NCI-H2029 (cell line): ENCODE measurements around the gene ABCC5.

Source experiments
- DNase-seq: peaks from one replicate; lab custom pipeline; 2025; lab: John Stamatoyannopoulos, UW

ABCC5 gene

DNA sequence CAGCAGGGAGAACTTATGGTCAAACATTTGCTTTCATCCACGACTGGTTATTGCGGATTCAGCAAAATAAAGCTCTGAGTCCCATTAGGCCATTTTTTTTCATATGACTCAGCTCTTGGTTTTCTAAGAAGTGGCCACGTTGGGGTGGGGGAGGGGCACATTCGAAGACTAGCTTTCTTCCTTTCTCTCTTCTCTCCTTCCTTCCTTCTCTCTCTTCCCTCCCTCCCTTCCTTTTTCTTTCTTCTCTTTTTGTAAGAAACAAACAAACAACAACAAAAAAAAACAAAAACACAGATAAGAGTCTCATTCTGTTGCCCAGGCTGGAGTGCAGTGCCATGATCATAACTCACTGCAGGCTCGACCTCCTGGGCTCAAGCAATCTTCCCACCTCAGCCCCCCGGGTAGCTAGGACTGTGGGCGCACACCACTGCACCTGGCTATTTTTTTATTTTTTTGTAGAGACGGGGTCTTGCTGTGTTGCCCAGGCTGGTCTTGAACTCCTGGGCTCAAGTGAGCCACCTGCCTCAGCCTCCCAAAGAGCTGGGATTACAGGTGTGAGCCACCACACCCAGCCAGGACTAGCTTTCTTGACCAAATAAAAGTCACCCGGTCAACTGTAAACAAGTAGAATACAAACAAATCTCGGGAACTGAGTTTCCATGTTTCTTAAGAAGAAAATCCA is 41.6 kb downstream of the ABCC5 start:
- DNase-seq = no peak

DNA sequence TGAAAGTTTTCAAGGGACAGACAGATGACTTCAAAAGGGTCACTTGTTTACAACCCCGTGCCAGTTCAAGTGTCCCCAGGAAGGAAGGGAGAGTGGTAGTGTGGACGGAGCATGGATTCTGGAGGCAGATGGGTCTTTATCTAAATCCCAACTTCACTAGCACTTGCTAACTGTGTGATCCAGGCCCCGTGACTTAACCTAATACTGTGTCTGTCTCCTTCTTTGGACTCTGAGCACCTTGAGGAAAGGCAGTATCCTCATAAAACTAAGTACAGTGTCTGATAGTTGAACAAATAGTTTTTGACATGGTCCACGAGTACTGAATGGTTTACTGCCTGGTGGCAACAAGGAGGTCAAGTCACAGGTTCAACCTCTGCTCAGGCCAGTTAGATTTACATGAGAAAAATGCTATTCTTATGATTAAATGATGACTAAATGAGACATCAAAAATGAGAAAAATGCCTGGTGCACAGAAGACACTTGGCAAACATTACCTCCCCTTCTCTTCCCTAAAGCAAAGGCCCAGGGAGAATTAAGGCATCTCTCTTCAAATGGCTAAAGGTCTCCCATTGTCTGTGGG is 48.9 kb downstream of the ABCC5 start:
- DNase-seq = no peak

DNA sequence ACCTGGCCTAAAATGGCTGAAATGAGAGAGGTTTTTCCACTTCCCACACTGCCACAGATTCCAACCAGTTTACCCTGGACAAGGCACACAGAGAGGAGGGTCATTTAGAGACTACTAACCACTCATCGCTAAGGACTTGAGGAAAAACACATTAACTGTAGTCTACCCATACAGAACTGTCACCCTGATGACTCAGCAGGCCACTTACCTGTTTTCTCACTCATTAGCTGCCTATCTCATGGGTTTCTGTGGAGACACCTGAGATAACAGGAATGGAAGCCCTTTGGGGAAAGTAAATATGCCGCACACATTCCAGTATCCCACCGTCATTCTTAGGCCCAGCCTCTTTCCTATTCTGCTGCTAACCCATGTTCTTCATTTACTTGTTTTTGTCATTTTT is 50.0 kb downstream of the ABCC5 start:
- DNase-seq = no peak

GRCh38 chr3:183966361-183966791 is 51.3 kb downstream of the ABCC5 start:
- DNase-seq = no peak

GRCh38 chr3:183962807-183963206 is 54.9 kb downstream of the ABCC5 start:
- no peak for DNase-seq

GRCh38 chr3:183959214-183959613 is 58.5 kb downstream of the ABCC5 start:
- no peak for DNase-seq

DNA sequence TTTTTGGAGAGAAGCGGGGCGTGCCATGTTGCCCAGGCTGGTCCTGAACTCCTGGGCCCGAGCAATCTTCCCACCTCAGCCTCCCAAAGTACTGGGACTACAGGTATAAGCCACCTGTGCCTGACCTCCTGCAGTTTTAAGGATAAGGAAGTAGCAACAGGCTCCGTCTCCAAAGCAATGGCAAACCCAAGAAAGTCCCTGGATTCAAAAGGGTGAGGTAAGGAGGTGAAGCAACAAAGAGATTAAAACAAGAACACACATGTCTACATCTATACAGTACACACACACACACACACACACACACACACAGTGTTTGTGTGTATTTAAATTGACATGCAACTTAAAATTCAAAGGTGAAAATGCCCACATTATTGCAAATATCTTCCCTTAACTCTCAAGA is 58.9 kb downstream of the ABCC5 start:
- DNase-seq = no peak

GRCh38 chr3:183958226-183958625 is 59.5 kb downstream of the ABCC5 start:
- no peak for DNase-seq

GRCh38 chr3:183954875-183955274 is 62.8 kb downstream of the ABCC5 start:
- DNase-seq = no peak

GRCh38 chr3:183953471-183954070 is 64.1 kb downstream of the ABCC5 start:
- no peak for DNase-seq

GRCh38 chr3:183951459-183951858 is 66.2 kb downstream of the ABCC5 start:
- DNase-seq = no peak

- no peak for DNase-seq
These were observed 68.0 kb downstream of the ABCC5 start for GRCh38 chr3:183949690-183950089.

GRCh38 chr3:183946037-183946436 is 71.6 kb downstream of the ABCC5 start:
- DNase-seq = no peak

GRCh38 chr3:183944775-183945174 is 72.9 kb downstream of the ABCC5 start:
- DNase-seq = no peak

DNA sequence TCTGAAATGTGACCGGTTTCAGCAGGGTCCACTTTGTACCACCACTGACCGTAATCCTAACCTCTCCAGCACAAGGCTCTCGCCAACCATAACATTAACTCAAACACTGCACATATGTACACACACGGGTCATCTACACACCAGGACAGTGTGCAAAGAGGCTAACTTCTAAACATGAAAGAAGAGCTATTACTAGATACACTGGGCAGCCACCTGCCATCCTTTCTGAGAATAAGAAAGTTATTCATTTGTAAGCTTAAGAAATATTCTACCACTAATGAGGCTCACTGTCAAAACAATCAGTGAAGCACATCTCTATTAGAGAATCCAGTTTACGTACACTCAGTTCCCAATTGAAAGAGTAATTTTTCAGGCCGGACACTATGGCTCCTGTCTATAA is 73.9 kb downstream of the ABCC5 start:
- DNase-seq = no peak

GRCh38 chr3:183941216-183941615 is 76.5 kb downstream of the ABCC5 start:
- DNase-seq = no peak

- no peak for DNase-seq
These were observed 79.9 kb downstream of the ABCC5 start for GRCh38 chr3:183937601-183938286.

DNA sequence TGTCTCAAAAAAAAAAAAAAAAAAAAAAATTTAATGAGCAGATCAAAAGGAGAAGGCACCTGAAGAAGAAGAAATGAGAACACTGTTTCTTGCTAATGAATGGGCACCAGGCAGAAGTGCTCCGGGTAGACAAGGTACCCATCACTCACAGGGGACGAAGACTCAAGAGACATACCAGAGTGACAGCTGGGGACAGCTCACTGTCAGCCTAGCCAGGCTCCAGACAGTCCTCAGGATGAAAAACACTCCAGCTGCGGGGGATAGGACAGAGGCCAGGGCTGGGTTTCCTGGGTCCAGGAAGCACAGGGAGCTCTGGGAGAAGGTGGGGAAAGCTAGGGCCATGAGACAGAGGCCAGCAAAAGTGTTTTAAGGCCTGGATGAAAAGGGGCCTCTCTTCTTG is 84.5 kb downstream of the ABCC5 start:
- DNase-seq = no peak

DNA sequence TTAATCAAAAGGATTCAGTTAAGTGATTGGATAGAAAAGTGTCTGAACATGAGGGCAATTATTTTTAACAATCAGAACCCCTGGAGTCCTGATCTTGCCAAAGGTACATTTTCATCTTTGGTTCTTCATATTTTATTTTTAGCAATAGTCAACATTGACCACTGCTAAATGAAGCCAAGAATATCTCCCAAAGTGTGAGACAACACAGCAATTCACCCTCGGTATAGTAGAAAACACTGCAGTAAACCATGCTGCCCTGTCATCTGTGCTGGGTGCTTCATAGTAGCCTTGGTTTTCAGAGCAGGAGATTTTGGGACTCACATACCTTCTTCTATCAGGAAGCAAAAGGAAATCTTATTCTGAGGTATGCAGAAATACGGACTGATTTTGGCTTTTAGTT is 85.8 kb downstream of the ABCC5 start:
- DNase-seq = no peak

DNA sequence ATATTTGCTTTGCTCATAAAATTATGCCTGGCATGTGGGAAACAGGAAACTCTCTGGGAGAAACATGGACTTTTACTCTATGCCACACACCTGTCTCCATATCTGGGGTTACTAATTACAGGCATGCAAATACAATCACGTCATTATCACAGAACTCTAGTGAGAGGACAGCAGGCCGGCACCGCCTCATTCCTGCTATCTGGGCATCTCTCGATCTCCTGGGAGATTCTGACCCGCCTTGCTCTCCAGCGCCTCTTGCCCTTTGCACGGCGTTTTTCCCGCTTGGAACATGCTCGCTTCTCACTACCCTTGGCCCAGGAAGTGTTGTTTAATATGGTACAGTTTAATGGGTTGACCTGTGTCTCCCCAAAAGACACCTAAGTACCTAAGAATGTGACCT is 87.6 kb downstream of the ABCC5 start:
- DNase-seq = no peak

GRCh38 chr3:183927059-183927458 is 90.6 kb downstream of the ABCC5 start:
- no peak for DNase-seq

DNA sequence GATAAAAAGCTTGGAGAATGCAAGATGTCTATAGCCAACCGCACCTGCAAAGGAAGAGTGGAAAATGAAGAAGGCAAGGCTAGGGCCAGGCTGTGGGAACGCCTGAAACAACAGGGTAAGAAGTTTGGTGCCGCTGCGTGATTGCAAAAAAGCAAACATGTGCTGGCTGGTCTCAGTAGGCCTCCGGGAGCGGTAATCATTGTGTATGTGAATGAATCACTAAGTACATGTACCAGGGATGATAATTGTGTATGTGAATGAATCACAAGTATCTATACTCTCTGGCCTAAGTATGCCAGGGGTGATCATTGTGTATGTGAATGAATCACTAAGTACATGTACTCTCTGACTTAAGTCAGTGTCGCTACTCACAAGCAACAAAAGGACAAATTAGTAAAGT is 92.7 kb downstream of the ABCC5 start:
- no peak for DNase-seq

- no peak for DNase-seq
These were observed 93.1 kb downstream of the ABCC5 start for GRCh38 chr3:183924543-183924942.
